GM13976 (cell line): ENCODE results near the gene NOPCHAP1.
A peak's percentile ranks its signal among the peaks of the same experiment; 100 is the strongest.

Experiments
- DNase-seq: peaks from one replicate; pipeline ENCODE4 v3.0.0; 2012; ENCODE audit warnings: low spot score
- in situ Hi-C: fragments of 300-500 bp; cut with MboI; formaldehyde crosslinking; loops from one replicate; pipeline ENCODE4 v1.12.0; 2022; ENCODE audit warnings: low sequenced_read_pairs, mixed read lengths, inconsistent platforms; ENCODE audit not compliant: unreplicated experiment
- TF ChIP-seq, protein P1 (sequence below): IDR thresholded peaks from 2 replicates; pipeline ENCODE4 v1.5.1; 2012; ENCODE audit warnings: borderline replicate concordance, mild to moderate bottlenecking; ENCODE audit not compliant: insufficient read depth; ENCODE audit errors: extremely low read depth, missing control alignments, control extremely low read depth

Gene NOPCHAP1

DNA sequence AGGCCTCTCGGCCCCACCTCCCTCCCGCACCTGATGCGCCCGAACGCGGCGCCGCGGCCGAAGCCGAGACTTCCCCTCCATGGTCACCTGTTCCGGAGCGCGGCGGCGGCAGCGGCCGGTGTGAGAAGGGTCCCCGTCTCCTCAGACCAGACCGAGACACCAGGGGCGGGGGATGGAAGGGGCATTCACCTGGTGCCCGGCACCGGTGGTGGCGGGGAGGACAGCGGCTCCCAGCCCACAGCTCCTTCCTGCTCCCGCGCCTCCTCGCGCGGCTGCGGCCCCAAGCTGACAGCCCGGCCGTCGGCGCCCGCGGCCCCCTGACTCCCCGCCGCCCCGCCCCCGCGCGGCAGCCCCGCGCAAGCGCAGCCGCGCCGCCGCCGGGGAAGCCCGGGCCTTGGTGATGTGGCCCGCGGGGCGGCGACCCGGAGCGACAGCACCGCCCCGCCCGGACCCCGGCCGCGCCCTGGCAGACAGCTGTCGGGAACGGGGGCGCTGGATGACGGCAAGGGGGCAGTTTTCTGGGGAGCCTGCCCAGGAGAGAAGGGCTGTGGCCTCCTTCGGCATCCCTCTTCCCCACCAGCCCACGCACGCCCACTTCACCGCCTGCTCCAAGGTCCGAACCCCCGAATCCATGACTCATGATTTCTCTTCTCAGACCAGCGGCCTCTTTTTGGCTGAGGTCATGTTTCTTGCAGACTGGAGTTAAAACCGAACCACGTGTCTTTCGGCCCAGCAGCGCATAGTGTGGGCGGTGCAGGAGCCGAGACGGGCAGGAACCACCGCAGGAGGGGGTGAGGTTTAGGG lies 27.9 kb upstream of the NOPCHAP1 start, which contains the start of gene SLC41A2:
SLC41A2 (minus strand) TSS at position 290 of the 804 bp plus-strand sequence. CDS start 29,763 bp downstream, outside the sequence.
- TF ChIP-seq, protein P1, sequence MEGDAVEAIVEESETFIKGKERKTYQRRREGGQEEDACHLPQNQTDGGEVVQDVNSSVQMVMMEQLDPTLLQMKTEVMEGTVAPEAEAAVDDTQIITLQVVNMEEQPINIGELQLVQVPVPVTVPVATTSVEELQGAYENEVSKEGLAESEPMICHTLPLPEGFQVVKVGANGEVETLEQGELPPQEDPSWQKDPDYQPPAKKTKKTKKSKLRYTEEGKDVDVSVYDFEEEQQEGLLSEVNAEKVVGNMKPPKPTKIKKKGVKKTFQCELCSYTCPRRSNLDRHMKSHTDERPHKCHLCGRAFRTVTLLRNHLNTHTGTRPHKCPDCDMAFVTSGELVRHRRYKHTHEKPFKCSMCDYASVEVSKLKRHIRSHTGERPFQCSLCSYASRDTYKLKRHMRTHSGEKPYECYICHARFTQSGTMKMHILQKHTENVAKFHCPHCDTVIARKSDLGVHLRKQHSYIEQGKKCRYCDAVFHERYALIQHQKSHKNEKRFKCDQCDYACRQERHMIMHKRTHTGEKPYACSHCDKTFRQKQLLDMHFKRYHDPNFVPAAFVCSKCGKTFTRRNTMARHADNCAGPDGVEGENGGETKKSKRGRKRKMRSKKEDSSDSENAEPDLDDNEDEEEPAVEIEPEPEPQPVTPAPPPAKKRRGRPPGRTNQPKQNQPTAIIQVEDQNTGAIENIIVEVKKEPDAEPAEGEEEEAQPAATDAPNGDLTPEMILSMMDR: peak; percentile 18
- in situ Hi-C loops: no loop called here
- peak; percentile 94 for DNase-seq

DNA sequence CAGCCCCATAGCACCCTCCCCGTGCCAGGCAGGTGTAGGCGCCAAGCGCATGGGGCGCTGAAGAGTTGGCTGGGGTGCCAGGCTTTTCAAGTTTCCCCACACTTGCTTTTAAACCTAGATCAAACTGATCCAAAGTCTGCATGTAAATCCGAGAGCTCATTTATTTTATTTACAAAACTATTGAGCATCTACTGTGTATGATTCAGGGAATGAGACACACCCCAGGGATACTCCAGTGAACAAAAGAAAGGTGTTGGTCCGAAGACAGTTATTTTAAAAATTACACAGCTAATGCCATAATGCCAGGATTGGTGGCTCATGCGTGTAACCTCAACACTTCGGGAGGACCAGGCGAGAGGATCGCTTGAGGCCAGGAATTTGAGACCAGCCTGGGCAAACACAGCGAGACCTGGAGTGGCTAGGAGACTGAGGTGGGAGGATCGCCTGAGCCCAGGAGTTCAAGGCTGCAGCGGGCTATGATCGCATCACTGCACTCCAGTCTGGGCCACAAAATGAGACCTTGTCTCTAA lies 27.2 kb upstream of the NOPCHAP1 start:
- no peak for DNase-seq
- in situ Hi-C loops: no loop called here

DNA sequence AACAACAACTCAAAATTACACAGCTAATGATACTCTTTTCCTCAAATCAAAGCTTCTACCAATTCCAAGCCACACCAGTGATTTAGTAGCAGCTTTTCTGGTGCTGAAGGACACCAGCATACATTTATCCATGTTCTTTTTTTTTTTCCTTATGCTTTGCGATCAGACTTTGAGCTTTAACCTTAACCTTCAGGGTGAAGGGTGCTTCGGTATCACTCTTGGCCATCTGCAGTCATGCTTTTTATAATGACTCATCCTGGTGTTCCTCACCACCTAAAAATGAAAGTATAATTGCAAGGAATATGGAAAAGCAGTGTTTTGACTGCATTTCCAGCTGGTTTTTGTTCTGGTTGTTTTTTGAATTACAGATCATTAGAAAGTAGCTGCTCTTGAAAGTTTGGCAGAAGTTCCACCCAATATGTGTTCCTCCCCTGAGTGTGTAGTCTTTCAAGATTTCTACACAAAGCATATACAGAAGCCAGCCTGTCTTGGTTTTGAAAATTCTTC lies 26.7 kb upstream of the NOPCHAP1 start:
- TF ChIP-seq, protein P1: no peak
- DNase-seq: no peak
- in situ Hi-C loops: no loop called here

More for the DNA sequence above, 27.2 kb upstream of the NOPCHAP1 start:
- TF ChIP-seq, protein P1: no peak

DNA sequence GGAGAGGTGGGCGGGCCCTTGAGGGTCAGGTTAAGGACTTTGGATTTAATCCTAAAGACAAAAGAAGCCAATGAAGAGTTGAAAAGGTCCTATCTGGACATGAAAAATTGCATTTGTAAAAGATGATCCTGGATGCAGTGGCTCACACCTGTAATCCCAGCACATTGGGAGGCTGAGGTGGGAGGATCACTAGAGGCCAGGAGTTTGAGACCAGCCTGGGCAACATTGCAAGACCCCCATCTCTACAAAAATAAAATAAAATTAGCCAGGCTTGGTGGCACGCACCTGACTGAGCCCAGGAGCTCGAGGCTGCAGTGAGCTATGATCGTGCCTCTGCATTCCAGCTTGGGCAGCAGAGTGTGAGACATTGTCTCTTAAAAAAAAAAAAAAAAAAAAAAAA lies 25.7 kb upstream of the NOPCHAP1 start:
- TF ChIP-seq, protein P1: no peak
- in situ Hi-C loops: no loop called here
- no peak for DNase-seq

DNA sequence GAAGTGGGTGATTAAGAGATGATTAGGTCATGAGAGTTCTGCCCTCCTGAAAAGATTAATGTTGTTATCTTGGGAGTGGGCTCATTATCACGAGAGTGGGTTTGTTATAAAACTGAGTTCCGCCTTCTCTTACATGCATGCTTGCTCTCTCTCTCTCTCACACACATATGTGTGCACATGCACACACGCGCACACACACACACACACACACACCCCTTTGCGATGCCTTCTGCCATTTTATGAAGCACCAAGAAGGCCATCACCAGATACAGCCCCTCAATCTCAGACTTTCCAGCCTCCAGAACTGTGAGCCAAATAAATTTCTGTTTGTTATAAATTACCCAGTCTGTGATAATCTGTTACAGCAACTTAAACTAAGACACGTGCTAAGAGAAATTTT lies 22.4 kb upstream of the NOPCHAP1 start:
- in situ Hi-C loops: no loop called here
- TF ChIP-seq, protein P1: no peak
- DNase-seq: no peak

DNA sequence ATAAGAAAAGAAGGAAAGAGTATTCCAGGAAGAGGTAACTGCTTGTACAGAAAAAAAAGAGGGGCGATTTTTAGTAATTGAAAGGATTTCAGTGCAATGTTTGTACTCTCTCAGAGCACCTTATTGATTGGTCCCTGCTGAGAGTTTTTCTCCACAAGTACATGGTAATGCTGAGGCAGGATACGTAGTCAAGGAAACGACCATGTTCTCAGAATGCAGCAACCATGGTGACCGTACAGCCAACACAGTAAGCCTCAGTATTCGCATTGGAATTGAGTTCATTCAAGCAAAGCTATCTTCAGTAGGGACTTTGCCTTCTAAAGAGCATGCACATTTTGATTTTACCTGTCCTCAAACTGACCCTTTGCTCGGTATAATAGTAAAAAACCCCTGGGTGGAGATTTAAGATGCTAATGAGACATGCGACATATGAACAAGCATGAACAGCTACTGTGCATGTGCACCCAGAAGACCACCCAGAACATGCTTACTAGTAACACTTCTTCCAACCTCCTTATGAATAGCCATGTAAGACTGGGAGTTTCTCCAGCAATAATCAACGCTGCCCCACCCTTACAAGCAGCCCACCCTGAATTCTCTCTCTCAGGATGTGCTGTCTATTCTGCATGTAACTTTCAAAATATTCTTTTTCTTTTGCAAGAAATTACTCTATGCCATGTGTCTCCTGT lies 21.8 kb upstream of the NOPCHAP1 start:
- DNase-seq: no peak
- TF ChIP-seq, protein P1: no peak
- in situ Hi-C loops: no loop called here
